ENCODE data around the gene CETP.
"Not testable (repeated sequence)": the region's sequence is repeated elsewhere in the genome, so short reads cannot be mapped to it uniquely, and the experiment has no call there.

The CETP gene

DNA sequence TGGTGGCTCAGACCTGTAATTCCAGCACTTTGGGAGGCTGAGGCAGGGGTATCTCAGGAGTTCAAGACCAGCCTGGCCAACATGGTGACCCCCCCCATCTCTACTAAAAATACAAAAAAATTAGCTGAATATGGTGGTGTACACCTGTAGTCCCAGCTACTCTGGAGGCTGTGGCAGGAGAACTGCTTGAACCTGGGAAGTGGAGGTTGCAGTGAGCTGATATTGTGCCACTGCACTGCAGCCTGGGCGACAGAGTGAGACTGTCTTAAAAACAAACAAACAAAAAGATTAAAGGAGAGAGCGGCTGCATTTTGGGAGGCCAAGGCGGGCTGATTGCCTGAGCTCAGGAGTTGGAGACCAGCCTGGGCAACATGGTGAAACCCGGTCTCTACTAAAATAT, 25.2 kb downstream of the CETP start:
- H3K36me3 Mint-ChIP-seq, result peaks cover 22% of the 10 kb centered on the region
- ATAC-seq (ENCODE audit: low read depth); DNase-seq (ENCODE audit: low spot score in 2 of 2); H3K9me3 Mint-ChIP-seq; H3K27me3 Mint-ChIP-seq: not testable (repeated sequence)
- peak overlapping the region; percentile 99 for H3K27ac Mint-ChIP-seq
- peak overlapping the region; percentile 68 for H3K4me3 Mint-ChIP-seq
- peaks cover 56% of the 10 kb centered on the region for H3K4me1 Mint-ChIP-seq

- H3K4me3 Mint-ChIP-seq, result peak overlapping the region; percentile 100
- ATAC-seq (ENCODE audit: low read depth) (no peak), DNase-seq (ENCODE audit: low spot score in 2 of 2) (no peak)
- H3K27me3 Mint-ChIP-seq, result no peaks in the 10 kb centered on the region
- no peaks in the 10 kb centered on the region for H3K9me3 Mint-ChIP-seq
- peak overlapping the region; percentile 99 for H3K27ac Mint-ChIP-seq
- H3K36me3 Mint-ChIP-seq, result peaks cover 25% of the 10 kb centered on the region
- H3K4me1 Mint-ChIP-seq, result peaks cover 51% of the 10 kb centered on the region
Measured at GRCh38 chr16:56987692-56988091, 25.9 kb downstream of the CETP start.

DNA sequence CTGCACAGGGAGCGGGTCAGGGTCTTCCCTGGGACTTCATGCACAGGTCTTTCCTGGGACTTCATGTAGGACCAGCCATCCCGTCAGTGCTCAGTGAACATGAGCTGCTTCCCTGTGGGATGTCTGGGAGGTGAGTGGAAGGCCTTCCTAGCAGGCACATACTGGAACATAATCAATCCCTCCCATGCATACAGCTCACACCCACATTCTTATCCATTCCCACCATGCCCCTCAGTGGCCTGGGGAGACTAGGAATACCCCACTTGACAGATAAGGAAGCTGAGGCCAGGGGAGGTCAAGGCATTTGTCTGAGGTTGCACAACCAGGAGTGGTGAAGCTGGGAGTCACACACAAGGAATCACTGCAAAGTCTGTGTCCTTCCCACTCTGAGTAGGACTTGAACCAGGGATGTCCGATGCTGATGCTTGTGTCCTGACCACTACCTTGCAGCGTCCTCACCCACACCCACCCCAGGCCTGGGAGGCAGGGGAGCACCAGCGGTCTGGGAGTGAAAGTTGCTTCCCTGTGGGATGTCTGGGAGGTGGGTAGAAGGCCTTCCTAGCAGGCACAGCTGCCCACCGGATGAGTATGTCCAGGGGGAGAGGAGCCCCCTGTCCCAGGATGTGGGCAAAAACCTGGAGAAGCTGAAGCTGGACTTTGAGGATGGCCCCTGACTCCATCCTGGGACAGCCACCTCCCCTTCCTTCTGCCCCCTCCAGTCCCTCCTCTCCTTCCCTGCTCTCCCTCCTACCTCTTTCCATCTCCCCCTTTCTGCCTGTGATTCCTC, 26.6 kb downstream of the CETP start:
- H3K4me1 Mint-ChIP-seq, result peaks cover 55% of the 10 kb centered on the region
- DNase-seq (ENCODE audit: low spot score in 2 of 2) (no peak), ATAC-seq (ENCODE audit: low read depth) (no peak)
- peak overlapping the region; percentile 100 for H3K4me3 Mint-ChIP-seq
- peak overlapping the region; percentile 99 for H3K27ac Mint-ChIP-seq
- H3K9me3 Mint-ChIP-seq, result no peaks in the 10 kb centered on the region
- no peaks in the 10 kb centered on the region for H3K27me3 Mint-ChIP-seq
- peaks cover 30% of the 10 kb centered on the region for H3K36me3 Mint-ChIP-seq

- ATAC-seq (ENCODE audit: low read depth) (peak; percentile 94), DNase-seq (ENCODE audit: low spot score in 2 of 2) (peak; percentile 83 to 84)
- H3K36me3 Mint-ChIP-seq, result peaks cover 29% of the 10 kb centered on the region
- no peaks in the 10 kb centered on the region for H3K9me3 Mint-ChIP-seq
- H3K4me3 Mint-ChIP-seq, result peak within 1 kb of the TSS; percentile 100
- no peaks in the 10 kb centered on the region for H3K27me3 Mint-ChIP-seq
- H3K27ac Mint-ChIP-seq, result peak within 1 kb of the TSS; percentile 99
- H3K4me1 Mint-ChIP-seq, result peaks cover 64% of the 10 kb centered on the region
Measured at GRCh38 chr16:56988948-56989945, 27.5 kb downstream of the CETP start, which contains the start of gene NLRC5. Gene NLRC5 (plus strand): TSS chr16:56989557. CDS start chr16:57020713, 31,156 bp downstream.

DNA sequence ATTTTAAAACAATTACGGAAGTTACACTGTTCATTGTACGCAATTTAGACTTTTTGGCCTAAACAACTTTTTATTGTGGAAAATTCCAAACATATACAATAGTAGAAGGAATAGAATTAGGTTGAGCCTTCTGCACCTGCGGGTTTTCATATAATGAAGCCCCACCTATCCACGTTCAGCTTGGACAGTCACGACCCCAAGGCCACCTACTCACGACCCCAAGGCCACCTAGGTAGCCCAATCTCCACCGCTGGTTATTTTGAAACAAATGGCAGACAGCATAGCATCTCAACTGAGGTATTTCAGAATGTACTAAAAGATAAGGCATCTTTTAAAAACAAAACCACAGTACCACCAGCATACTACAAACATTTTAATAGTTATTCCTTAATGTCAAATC, 28.2 kb downstream of the CETP start:
- no peak for DNase-seq (ENCODE audit: low spot score in 2 of 2)
- peaks cover 29% of the 10 kb centered on the region for H3K36me3 Mint-ChIP-seq
- peak overlapping the region; percentile 100 for H3K4me3 Mint-ChIP-seq
- no peaks in the 10 kb centered on the region for H3K9me3 Mint-ChIP-seq
- no peak for ATAC-seq (ENCODE audit: low read depth)
- peaks cover 61% of the 10 kb centered on the region for H3K4me1 Mint-ChIP-seq
- peak overlapping the region; percentile 99 for H3K27ac Mint-ChIP-seq
- H3K27me3 Mint-ChIP-seq, result no peaks in the 10 kb centered on the region

- DNase-seq (ENCODE audit: low spot score in 2 of 2) (no peak), ATAC-seq (ENCODE audit: low read depth) (no peak)
- peaks cover 31% of the 10 kb centered on the region for H3K36me3 Mint-ChIP-seq
- H3K27ac Mint-ChIP-seq, result peak overlapping the region; percentile 99
- H3K9me3 Mint-ChIP-seq, result no peaks in the 10 kb centered on the region
- no peaks in the 10 kb centered on the region for H3K27me3 Mint-ChIP-seq
- H3K4me1 Mint-ChIP-seq, result peaks cover 58% of the 10 kb centered on the region
- peak overlapping the region; percentile 100 for H3K4me3 Mint-ChIP-seq
Measured at GRCh38 chr16:56990407-56991286, 28.9 kb downstream of the CETP start.

- not testable (repeated sequence) for ATAC-seq (ENCODE audit: low read depth); H3K27me3 Mint-ChIP-seq; DNase-seq (ENCODE audit: low spot score in 2 of 2); H3K9me3 Mint-ChIP-seq
- Mint-ChIP-seq H3K4me3 (peak overlapping the region; percentile 100), H3K4me1 (peaks cover 61% of the 10 kb centered on the region), H3K36me3 (peaks cover 35% of the 10 kb centered on the region), H3K27ac (peak overlapping the region; percentile 99)
Measured at GRCh38 chr16:56992431-56992830, 30.7 kb downstream of the CETP start.

GRCh38 chr16:56993204-56993603, 31.5 kb downstream of the CETP start:
- Mint-ChIP-seq H3K27ac (peak overlapping the region; percentile 78), H3K9me3 (no peaks in the 10 kb centered on the region), H3K4me1 (peaks cover 58% of the 10 kb centered on the region), H3K36me3 (peaks cover 31% of the 10 kb centered on the region), H3K27me3 (no peaks in the 10 kb centered on the region), H3K4me3 (peak overlapping the region; percentile 74)
- no peak for DNase-seq (ENCODE audit: low spot score in 2 of 2)
- no peak for ATAC-seq (ENCODE audit: low read depth)

- DNase-seq (ENCODE audit: low spot score in 2 of 2) (no peak), ATAC-seq (ENCODE audit: low read depth) (no peak)
- H3K36me3 Mint-ChIP-seq, result peaks cover 31% of the 10 kb centered on the region
- H3K27ac Mint-ChIP-seq, result peak overlapping the region; percentile 78
- H3K9me3 Mint-ChIP-seq, result no peaks in the 10 kb centered on the region
- peak overlapping the region; percentile 74 for H3K4me3 Mint-ChIP-seq
- H3K4me1 Mint-ChIP-seq, result peaks cover 61% of the 10 kb centered on the region
- no peaks in the 10 kb centered on the region for H3K27me3 Mint-ChIP-seq
Measured at GRCh38 chr16:56994311-56994710, 32.6 kb downstream of the CETP start.

GRCh38 chr16:56995136-56995805, 33.5 kb downstream of the CETP start:
- DNase-seq (ENCODE audit: low spot score in 2 of 2) (no peak), ATAC-seq (ENCODE audit: low read depth) (no peak)
- Mint-ChIP-seq H3K4me3 (peak overlapping the region; percentile 74), H3K4me1 (peaks cover 67% of the 10 kb centered on the region), H3K27me3 (no peaks in the 10 kb centered on the region), H3K27ac (peak overlapping the region; percentile 78), H3K9me3 (no peaks in the 10 kb centered on the region), H3K36me3 (peaks cover 29% of the 10 kb centered on the region)

DNA sequence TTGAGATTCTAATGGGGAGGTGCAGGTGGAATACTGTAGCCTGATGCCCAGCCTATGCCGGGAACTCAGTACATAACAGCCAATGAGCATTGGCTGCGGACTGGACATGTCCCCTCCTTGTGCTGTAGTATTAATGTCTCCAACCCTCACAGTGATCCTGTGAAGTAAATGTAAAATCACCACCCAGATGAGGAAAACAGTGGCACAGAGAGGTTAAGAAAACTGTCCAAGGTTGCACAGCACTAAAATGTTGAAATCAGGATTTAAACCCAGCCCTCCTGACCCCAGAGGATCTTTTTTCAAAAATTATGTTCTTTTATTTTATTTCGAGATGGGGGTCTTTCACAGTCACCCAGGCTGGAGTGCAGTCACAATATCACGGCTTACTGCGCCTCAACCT, 35.5 kb downstream of the CETP start:
- H3K36me3 Mint-ChIP-seq, result peaks cover 27% of the 10 kb centered on the region
- no peak for ATAC-seq (ENCODE audit: low read depth)
- H3K4me1 Mint-ChIP-seq, result peaks cover 71% of the 10 kb centered on the region

GRCh38 chr16:56997931-56998330, 36.2 kb downstream of the CETP start:
- H3K27ac Mint-ChIP-seq, result peak overlapping the region; percentile 82
- ATAC-seq (ENCODE audit: low read depth) (no peak), DNase-seq (ENCODE audit: low spot score in 2 of 2) (no peak)
- H3K36me3 Mint-ChIP-seq, result peaks cover 27% of the 10 kb centered on the region
- H3K4me3 Mint-ChIP-seq, result no peak overlapping the region
- H3K27me3 Mint-ChIP-seq, result no peaks in the 10 kb centered on the region
- H3K9me3 Mint-ChIP-seq, result no peaks in the 10 kb centered on the region
- H3K4me1 Mint-ChIP-seq, result peaks cover 73% of the 10 kb centered on the region

More for the DNA sequence above, 35.5 kb downstream of the CETP start:
- H3K9me3 Mint-ChIP-seq, result no peaks in the 10 kb centered on the region
- H3K27ac Mint-ChIP-seq, result peak overlapping the region; percentile 82
- H3K27me3 Mint-ChIP-seq, result no peaks in the 10 kb centered on the region
- H3K4me3 Mint-ChIP-seq, result no peak overlapping the region
- no peak for DNase-seq (ENCODE audit: low spot score in 2 of 2)

GRCh38 chr16:56998352-56998751, 36.6 kb downstream of the CETP start:
- ATAC-seq (ENCODE audit: low read depth) (no peak), DNase-seq (ENCODE audit: low spot score in 2 of 2) (no peak)
- H3K27ac Mint-ChIP-seq, result peak overlapping the region; percentile 92
- no peaks in the 10 kb centered on the region for H3K9me3 Mint-ChIP-seq
- peaks cover 72% of the 10 kb centered on the region for H3K4me1 Mint-ChIP-seq
- no peaks in the 10 kb centered on the region for H3K27me3 Mint-ChIP-seq
- peaks cover 23% of the 10 kb centered on the region for H3K36me3 Mint-ChIP-seq
- H3K4me3 Mint-ChIP-seq, result no peak overlapping the region

Measured in memory B cell (primary cell).